Hepatocyte (in vitro differentiated cells): Measurements from ENCODE around the gene RFNG. TPM values are rescaled to one million over a fixed set of nuclear protein-coding genes. Genes with fewer than 3 reads are reported as not detected.

Experiments used
- DNase-seq: peaks from one replicate; pipeline ENCODE4 v3.0.0-alpha.2; 2016; ENCODE audit warnings: low spot score
- H2AFZ ChIP-seq: fragments of 200-600 bp; sonication (generic); 2 replicates; pipeline ENCODE4 v1.6.0; 2016; ENCODE audit warnings: antibody characterized with exemption, mild to moderate bottlenecking
- H3K27ac ChIP-seq: fragments of 200-600 bp; sonication (generic); 2 replicates; pipeline ENCODE4 v1.5.1; 2016; ENCODE audit warnings: mild to moderate bottlenecking
- H3K27me3 ChIP-seq: fragments of 200-600 bp; sonication (generic); 2 replicates; pipeline ENCODE4 v1.6.1; 2016
- H3K36me3 ChIP-seq: fragments of 200-600 bp; sonication (generic); replicated peaks from 2 replicates; pipeline ENCODE4 v1.5.1; 2016; ENCODE audit warnings: low read depth; ENCODE audit not compliant: insufficient read depth
- H3K4me1 ChIP-seq: fragments of 200-600 bp; sonication (generic); 2 replicates; pipeline ENCODE4 v1.5.1; 2016; ENCODE audit warnings: mild to moderate bottlenecking, moderate library complexity; ENCODE audit not compliant: insufficient read depth
- H3K4me2 ChIP-seq: fragments of 200-600 bp; sonication (generic); 2 replicates; pipeline ENCODE4 v1.6.0; 2016
- H3K4me3 ChIP-seq: fragments of 200-600 bp; sonication (generic); 2 replicates; pipeline ENCODE4 v1.5.1; 2016; ENCODE audit warnings: mild to moderate bottlenecking
- H3K79me2 ChIP-seq: fragments of 200-600 bp; sonication (generic); 2 replicates; pipeline ENCODE4 v1.6.0; 2017; ENCODE audit warnings: mild to moderate bottlenecking
- H3K9me2 ChIP-seq: fragments of 200-600 bp; sonication (generic); replicated peaks from 2 replicates; pipeline ENCODE4 v1.6.0; 2017; ENCODE audit warnings: mild to moderate bottlenecking; ENCODE audit not compliant: insufficient read depth
- H3K9me3 ChIP-seq: fragments of 200-600 bp; sonication (generic); 2 replicates; pipeline ENCODE4 v1.5.1; 2016; ENCODE audit warnings: low read depth, mild to moderate bottlenecking
- H4K20me1 ChIP-seq: fragments of 200-600 bp; sonication (generic); 2 replicates; pipeline ENCODE4 v1.6.0; 2016; ENCODE audit warnings: mild to moderate bottlenecking; ENCODE audit not compliant: insufficient read depth, poor library complexity, severe bottlenecking
- EZH2 ChIP-seq: fragments of 200-600 bp; sonication (generic); IDR thresholded peaks from 2 replicates; pipeline ENCODE4 v1.6.1; 2016; ENCODE audit warnings: antibody characterized with exemption, mild to moderate bottlenecking, borderline replicate concordance
- EZH2phosphoT487 ChIP-seq: fragments of 200-600 bp; sonication (generic); IDR thresholded peaks from one replicate; pipeline ENCODE4 v1.6.1; 2018; ENCODE audit warnings: antibody characterized with exemption, mild to moderate bottlenecking, low read depth, moderate library complexity; ENCODE audit not compliant: unreplicated experiment, severe bottlenecking
- WGBS: methylation state at CpG from one replicate; pipeline ENCODE4 v1.1.6; 2016; ENCODE audit warnings: low lambda C conversion rate; ENCODE audit errors: missing lambda C conversion rate; 5-methylcytosine and 5-hydroxymethylcytosine counted together
- polyA plus RNA-seq: library from polyadenylated mRNA; unstranded; fragments of >200 nt; fragmentation: Nextera tagmentation; extraction: Ambion mirVana; gene quantifications from 2 replicates; pipeline ENCODE4 v1.2.1, GENCODE V29; 2016
- total RNA-seq: library from RNA; depleted of rRNA; stranded (reverse); fragments of >200 nt; gene quantifications from 2 replicates; pipeline ENCODE4 v1.2.3, GENCODE V29; 2014
- TF ChIP-seq, protein P1 (sequence below): fragments of 200-600 bp; sonication (generic); IDR thresholded peaks from 2 replicates; pipeline ENCODE4 v1.5.1; 2016; ENCODE audit warnings: antibody characterized with exemption, mild to moderate bottlenecking; ENCODE audit not compliant: poor library complexity

The RFNG gene
- total and polyA plus RNA-seq, 2 experiments from 2014 or later: 43.2 to 109 TPM

DNA sequence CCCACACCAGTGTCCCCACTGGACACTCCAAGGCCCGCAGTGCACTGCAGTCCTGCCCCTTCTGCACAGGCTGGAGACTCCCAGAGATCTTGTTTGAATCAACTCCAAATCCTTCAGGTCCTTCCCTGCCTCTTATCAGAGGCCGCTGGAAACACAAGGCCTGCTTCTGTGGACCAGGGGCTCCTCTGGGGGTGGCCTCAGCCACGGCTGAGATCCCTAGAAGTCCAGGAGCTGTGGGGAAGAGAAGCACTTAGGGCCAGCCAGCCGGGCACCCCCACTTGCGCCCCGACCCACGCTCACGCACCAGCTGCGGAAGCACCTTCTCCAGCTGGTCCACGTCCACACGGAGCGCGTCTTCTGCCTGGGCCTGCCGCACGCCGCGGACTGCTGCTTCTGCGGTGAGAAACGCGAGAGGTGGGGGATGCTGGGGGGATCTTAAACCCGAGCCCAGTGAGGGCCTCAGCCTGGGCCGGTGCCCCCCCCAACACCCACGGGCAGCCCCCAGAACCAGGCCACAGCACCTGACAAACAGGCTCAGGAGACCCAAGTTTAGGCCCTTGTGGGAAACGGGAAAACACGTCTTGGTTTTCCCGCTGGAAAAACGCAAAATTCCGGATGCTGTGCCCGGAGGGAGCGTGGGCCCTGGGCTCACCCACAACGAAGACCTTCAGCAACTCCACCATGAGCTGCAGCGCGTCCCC is 32.5 kb downstream of the RFNG start:
- no peak overlapping the region for H3K4me2 ChIP-seq
- H3K36me3 ChIP-seq: no peaks in the 10 kb centered on the region
- H3K4me3 ChIP-seq: no peak overlapping the region
- H3K27ac ChIP-seq: no peak overlapping the region
- peaks cover 11% of the 10 kb centered on the region for H3K79me2 ChIP-seq
- DNase-seq: no peak
- peaks cover 16% of the 10 kb centered on the region for H3K4me1 ChIP-seq
- no peaks in the 10 kb centered on the region for H3K27me3 ChIP-seq
- no peak overlapping the region for H2AFZ ChIP-seq
- H4K20me1 ChIP-seq: no peaks in the 10 kb centered on the region
- 94% methylated on average over 31 of the region's 33 CpGs for WGBS
- H3K9me3 ChIP-seq: no peaks in the 10 kb centered on the region
- no peak for TF ChIP-seq EZH2phosphoT487
- TF ChIP-seq, protein P1, sequence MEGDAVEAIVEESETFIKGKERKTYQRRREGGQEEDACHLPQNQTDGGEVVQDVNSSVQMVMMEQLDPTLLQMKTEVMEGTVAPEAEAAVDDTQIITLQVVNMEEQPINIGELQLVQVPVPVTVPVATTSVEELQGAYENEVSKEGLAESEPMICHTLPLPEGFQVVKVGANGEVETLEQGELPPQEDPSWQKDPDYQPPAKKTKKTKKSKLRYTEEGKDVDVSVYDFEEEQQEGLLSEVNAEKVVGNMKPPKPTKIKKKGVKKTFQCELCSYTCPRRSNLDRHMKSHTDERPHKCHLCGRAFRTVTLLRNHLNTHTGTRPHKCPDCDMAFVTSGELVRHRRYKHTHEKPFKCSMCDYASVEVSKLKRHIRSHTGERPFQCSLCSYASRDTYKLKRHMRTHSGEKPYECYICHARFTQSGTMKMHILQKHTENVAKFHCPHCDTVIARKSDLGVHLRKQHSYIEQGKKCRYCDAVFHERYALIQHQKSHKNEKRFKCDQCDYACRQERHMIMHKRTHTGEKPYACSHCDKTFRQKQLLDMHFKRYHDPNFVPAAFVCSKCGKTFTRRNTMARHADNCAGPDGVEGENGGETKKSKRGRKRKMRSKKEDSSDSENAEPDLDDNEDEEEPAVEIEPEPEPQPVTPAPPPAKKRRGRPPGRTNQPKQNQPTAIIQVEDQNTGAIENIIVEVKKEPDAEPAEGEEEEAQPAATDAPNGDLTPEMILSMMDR: no peak
- TF ChIP-seq EZH2: no peak
- no peaks in the 10 kb centered on the region for H3K9me2 ChIP-seq

DNA sequence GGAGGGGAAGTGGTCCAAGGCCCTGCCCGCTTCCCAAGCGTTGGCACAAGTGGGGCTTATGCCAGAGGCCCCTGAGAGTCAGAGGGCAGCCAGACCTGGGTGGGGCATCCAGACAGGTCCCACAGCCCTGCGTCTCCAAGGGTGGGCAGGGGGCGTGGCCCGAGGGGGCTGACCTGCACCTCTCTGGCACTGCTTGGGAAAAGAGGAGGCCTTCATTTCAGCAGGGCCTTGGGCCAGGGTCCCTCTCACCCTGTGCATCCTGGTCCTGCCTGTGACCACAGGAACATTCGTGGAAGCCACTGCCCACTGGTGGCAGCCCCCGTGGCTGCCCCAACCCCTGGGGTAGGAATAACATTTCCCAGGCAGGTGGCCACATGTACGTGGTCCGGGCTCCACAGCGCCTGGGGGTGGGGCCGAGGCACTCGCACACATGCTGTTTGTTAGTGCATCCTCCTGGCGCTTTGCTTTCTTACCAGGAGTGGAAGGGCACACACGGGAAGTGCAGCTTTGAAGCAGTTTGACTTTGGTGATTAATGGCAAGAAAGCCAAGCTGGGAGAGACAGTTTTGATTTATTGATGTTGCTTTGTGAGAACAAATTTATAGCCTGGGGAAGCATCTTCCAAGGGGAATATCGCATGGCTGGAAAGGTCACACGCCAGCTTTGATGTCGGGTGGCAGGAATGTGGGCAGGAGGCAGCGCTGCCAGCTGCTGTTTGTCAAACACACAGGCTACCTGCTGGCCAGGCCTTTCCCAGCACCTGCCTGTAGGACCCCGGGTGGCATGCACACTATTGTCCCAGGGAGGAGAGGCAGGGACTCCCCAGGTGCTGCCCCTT is 33.2 kb downstream of the RFNG start:
- no peak overlapping the region for H3K27ac ChIP-seq
- WGBS: 85% methylated on average over 19 of the region's 19 CpGs

DNA sequence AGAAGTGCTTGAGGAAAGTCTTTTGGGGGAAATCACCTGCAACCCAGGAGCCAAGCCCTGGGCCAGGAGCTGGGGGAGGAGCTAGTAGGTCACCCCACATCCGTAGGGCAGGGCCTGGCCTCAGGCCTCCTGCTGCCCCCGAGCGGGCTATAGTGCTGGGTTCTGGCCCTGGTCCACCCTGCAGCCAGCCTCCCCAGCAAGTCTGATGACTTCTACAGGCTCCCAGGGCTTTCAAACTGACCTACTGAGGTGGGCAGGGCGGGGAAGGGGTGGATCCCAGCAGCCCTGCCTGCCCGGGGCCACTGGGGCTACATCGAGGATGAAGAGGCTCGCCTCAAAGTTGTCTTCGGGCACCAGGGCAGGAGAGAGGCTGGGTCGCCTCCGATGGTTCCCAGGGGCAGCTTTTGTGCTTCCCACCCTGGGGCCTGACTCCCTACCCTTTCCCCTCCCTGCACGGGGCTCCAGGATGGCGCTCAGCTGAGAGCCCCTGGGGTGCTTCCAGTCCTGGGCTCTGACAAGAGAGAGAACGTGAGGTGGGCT is 33.9 kb downstream of the RFNG start:
- no peak overlapping the region for H3K27ac ChIP-seq

More for the DNA sequence above, 33.2 kb downstream of the RFNG start:
- Histone ChIP-seq H3K27me3 (no peaks in the 10 kb centered on the region), H3K4me2 (no peak overlapping the region), H4K20me1 (no peaks in the 10 kb centered on the region), H2AFZ (no peak overlapping the region), H3K79me2 (peaks cover 11% of the 10 kb centered on the region), H3K9me2 (no peaks in the 10 kb centered on the region), H3K9me3 (no peaks in the 10 kb centered on the region), H3K36me3 (no peaks in the 10 kb centered on the region), H3K4me1 (peaks cover 9% of the 10 kb centered on the region), H3K4me3 (no peak overlapping the region)
- TF ChIP-seq, protein P1: no peak
- TF ChIP-seq EZH2phosphoT487: no peak
- TF ChIP-seq EZH2: no peak
- no peak for DNase-seq

More for the DNA sequence above, 33.9 kb downstream of the RFNG start:
- H3K27me3 ChIP-seq: no peaks in the 10 kb centered on the region
- 89% methylated on average over 12 of the region's 13 CpGs for WGBS
- H4K20me1 ChIP-seq: no peaks in the 10 kb centered on the region
- H3K9me2 ChIP-seq: no peaks in the 10 kb centered on the region
- H3K4me1 ChIP-seq: peaks cover 14% of the 10 kb centered on the region
- DNase-seq: no peak
- H2AFZ ChIP-seq: no peak overlapping the region
- no peaks in the 10 kb centered on the region for H3K36me3 ChIP-seq
- H3K4me3 ChIP-seq: no peak overlapping the region
- TF ChIP-seq, protein P1: no peak
- TF ChIP-seq EZH2: no peak
- TF ChIP-seq EZH2phosphoT487: no peak
- H3K79me2 ChIP-seq: peaks cover 11% of the 10 kb centered on the region
- no peaks in the 10 kb centered on the region for H3K9me3 ChIP-seq
- H3K4me2 ChIP-seq: no peak overlapping the region
